A673 (cell line): ENCODE measurements around the gene MAML3.

ENCODE experiments used
- EZH2 ChIP-seq: fragments of 200-600 bp; sonication (generic); IDR thresholded peaks from 2 replicates; pipeline ENCODE4 v1.6.1; 2017; ENCODE audit warnings: borderline replicate concordance, low read depth, mild to moderate bottlenecking, mixed read lengths, antibody characterized with exemption, low read length; ENCODE audit not compliant: poor library complexity, severe bottlenecking
- TF ChIP-seq, protein P1 (sequence below): fragments of 300-800, 200-600 bp; sonication (generic); conservative IDR thresholded peaks from 2 replicates; pipeline ENCODE4 v1.5.1; 2017; ENCODE audit warnings: low read depth, mild to moderate bottlenecking, antibody characterized with exemption, low read length, moderate library complexity, mixed read lengths

DNA sequence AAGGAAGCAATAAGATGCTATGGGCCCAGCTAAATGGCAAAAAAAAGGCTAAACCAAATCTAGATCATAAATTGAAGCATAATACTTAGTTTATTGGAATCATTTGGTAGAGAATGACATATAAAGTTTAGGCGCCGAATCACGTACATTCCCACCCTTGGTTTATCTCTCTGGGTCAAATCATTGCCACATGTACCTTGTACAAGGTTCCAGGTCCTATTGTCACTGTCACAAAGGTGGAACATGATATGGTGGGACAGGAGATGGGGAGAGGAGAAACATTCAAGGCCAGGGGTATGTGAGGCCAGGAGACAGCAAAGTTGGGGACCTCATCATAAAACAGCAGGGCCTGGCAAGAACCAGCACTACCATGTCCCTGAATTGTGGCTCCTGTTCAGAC lies 13.4 kb downstream of the MAML3 start:
- no peak for TF ChIP-seq EZH2
- TF ChIP-seq, protein P1, sequence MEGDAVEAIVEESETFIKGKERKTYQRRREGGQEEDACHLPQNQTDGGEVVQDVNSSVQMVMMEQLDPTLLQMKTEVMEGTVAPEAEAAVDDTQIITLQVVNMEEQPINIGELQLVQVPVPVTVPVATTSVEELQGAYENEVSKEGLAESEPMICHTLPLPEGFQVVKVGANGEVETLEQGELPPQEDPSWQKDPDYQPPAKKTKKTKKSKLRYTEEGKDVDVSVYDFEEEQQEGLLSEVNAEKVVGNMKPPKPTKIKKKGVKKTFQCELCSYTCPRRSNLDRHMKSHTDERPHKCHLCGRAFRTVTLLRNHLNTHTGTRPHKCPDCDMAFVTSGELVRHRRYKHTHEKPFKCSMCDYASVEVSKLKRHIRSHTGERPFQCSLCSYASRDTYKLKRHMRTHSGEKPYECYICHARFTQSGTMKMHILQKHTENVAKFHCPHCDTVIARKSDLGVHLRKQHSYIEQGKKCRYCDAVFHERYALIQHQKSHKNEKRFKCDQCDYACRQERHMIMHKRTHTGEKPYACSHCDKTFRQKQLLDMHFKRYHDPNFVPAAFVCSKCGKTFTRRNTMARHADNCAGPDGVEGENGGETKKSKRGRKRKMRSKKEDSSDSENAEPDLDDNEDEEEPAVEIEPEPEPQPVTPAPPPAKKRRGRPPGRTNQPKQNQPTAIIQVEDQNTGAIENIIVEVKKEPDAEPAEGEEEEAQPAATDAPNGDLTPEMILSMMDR, result no peak
